Measurements from ENCODE around the gene TMEM167A. TPM values are rescaled to one million over a fixed set of nuclear protein-coding genes. Genes with fewer than 3 reads are reported as not detected.

The TMEM167A gene
- total RNA-seq, 6 experiments from 2014 or later, result 125 to 164 (median 141) TPM

DNA sequence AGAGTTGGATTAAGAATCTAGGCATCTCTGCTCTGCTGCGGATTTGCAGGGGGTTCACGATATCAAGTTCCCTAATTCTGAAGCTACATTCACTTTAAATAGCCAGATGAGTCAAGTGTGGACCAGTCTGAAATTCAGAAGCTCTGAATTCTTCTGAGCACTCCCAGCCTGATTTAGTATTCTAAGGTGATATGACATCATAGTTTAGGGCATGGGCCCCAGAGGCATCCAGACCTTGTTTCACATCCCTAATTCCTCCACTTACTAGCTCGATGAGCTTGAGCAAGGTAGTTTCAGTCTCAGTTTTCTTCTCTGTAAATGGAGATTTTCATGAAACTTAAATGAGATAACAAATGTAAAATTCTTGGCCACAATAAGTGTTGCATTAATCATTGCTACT lies 65.2 kb downstream of the TMEM167A start:
- no peak for DNase-seq
- H3K36me3 Mint-ChIP-seq (ENCODE audit: low read depth), result no peaks in the 10 kb centered on the region
- no peaks in the 10 kb centered on the region for H3K4me1 Mint-ChIP-seq (ENCODE audit: low read depth)
- no peaks in the 10 kb centered on the region; the same call in none of the 2 replicates for H3K27me3 Mint-ChIP-seq (ENCODE audit: insufficient read depth)
- TF ChIP-seq, protein P1, sequence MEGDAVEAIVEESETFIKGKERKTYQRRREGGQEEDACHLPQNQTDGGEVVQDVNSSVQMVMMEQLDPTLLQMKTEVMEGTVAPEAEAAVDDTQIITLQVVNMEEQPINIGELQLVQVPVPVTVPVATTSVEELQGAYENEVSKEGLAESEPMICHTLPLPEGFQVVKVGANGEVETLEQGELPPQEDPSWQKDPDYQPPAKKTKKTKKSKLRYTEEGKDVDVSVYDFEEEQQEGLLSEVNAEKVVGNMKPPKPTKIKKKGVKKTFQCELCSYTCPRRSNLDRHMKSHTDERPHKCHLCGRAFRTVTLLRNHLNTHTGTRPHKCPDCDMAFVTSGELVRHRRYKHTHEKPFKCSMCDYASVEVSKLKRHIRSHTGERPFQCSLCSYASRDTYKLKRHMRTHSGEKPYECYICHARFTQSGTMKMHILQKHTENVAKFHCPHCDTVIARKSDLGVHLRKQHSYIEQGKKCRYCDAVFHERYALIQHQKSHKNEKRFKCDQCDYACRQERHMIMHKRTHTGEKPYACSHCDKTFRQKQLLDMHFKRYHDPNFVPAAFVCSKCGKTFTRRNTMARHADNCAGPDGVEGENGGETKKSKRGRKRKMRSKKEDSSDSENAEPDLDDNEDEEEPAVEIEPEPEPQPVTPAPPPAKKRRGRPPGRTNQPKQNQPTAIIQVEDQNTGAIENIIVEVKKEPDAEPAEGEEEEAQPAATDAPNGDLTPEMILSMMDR (IDR thresholded peaks at IDR 0.05), result no peak
- no peak overlapping the region for H3K4me3 Mint-ChIP-seq
- H3K27ac Mint-ChIP-seq, result no peak overlapping the region
- H3K9me3 Mint-ChIP-seq, result no peaks in the 10 kb centered on the region

DNA sequence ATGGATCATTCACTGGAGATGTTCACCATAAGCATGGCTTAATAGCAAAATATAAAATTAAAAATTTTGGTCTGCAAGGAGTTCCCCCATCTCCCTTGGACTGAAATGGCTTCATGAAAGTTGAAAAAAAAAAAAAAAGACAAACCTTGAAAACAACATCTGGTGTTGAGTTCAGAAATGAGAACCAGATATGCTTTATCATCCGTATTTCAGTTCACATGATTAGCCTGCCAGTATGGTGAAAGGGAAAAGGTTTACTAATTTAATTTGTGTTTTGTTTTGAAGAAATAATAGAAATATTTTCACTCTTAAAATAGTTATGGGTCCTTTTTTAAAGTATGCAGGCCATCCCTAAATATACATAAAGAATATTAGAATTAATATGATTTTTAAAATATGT lies 67.8 kb downstream of the TMEM167A start:
- Mint-ChIP-seq H3K27ac (no peak overlapping the region), H3K36me3 (ENCODE audit: low read depth) (no peaks in the 10 kb centered on the region), H3K4me3 (no peak overlapping the region), H3K9me3 (no peaks in the 10 kb centered on the region), H3K27me3 (ENCODE audit: insufficient read depth) (peaks cover 3% of the 10 kb centered on the region), H3K4me1 (ENCODE audit: low read depth) (no peaks in the 10 kb centered on the region)
- no peak for DNase-seq
- TF ChIP-seq, protein P1 (IDR thresholded peaks at IDR 0.05), result no peak

DNA sequence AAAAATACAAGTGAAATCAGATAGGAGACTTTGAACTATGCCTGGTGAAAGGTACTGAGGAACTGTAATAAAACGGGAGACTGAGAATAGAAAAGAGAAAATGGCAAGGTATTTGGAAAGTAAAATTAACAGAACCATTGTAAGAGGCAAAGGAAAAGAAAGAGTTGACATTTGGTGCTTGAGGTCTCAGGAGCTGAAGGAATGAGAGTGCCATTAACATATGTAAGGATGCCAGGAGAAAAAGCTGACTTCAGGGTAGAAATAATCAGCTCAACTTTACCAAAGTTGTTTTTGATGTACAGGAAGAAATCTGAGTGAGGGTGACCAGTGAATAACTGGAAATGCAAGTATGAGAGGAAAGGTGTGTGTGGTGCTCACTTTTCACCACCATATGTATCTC lies 69.4 kb downstream of the TMEM167A start:
- no peaks in the 10 kb centered on the region for H3K9me3 Mint-ChIP-seq
- H3K4me1 Mint-ChIP-seq (ENCODE audit: low read depth), result no peaks in the 10 kb centered on the region
- no peak overlapping the region for H3K27ac Mint-ChIP-seq
- H3K4me3 Mint-ChIP-seq, result no peak overlapping the region
- no peak for DNase-seq
- TF ChIP-seq, protein P1 (IDR thresholded peaks at IDR 0.05), result no peak
- H3K27me3 Mint-ChIP-seq (ENCODE audit: insufficient read depth), result peaks cover 3% of the 10 kb centered on the region
- H3K36me3 Mint-ChIP-seq (ENCODE audit: low read depth), result no peaks in the 10 kb centered on the region

DNA sequence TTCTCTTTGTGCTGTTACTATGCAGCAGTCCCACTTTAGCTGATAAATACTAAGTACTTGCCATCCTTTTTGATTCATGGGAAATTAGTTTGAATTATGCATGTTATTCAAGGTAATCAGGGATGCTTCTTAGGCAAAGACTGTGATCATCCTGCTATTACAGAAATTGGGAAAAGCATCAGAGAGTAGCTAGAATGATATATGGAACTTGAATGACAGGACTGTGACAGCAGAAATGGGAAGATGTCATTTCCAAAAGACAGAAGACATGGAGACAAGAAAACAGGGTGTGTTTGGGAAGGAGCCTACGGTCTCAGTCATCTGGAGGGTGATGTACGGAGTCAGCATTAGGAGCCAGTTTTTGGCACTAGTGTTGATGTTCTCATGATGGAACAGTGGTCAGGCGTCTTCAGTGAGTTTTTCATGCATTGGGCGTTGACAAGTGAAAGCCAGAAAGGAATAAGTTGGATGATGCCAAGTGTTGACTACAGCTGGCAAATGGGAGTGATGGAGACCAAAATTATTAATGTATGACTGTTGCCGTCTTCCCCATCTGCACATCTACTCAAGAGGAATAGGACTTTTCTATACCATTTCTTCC lies 70.4 kb downstream of the TMEM167A start:
- Mint-ChIP-seq H3K27me3 (ENCODE audit: insufficient read depth) (peaks cover 3% of the 10 kb centered on the region), H3K9me3 (no peaks in the 10 kb centered on the region), H3K36me3 (ENCODE audit: low read depth) (no peaks in the 10 kb centered on the region), H3K4me1 (ENCODE audit: low read depth) (no peaks in the 10 kb centered on the region), H3K4me3 (no peak overlapping the region), H3K27ac (no peak overlapping the region)
- DNase-seq, result no peak
- TF ChIP-seq, protein P1 (IDR thresholded peaks at IDR 0.05), result no peak

DNA sequence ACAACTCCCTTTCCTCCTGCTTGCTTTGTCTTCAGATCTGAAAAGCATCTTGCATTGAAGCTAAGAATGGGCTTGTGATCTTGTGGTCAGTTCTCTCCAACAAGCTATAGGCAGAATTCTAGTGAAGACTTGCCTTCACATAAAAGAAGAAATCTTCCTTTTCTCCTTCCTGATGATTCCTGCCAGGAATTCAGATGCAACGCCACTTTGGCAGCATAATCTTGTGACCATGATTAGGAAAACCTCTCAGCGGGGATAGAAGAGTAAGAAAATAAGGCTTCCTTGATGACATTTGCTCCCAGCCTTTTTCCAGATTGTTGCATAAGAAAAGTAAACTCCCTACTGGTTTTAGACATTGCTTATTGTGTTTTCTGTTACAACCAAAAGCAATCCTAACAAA lies 73.4 kb downstream of the TMEM167A start:
- peaks cover 3% of the 10 kb centered on the region; the same call in 1 of the 2 replicates for H3K27me3 Mint-ChIP-seq (ENCODE audit: insufficient read depth)
- no peak overlapping the region for H3K27ac Mint-ChIP-seq
- no peaks in the 10 kb centered on the region for H3K4me1 Mint-ChIP-seq (ENCODE audit: low read depth)
- DNase-seq, result no peak
- TF ChIP-seq, protein P1 (IDR thresholded peaks at IDR 0.05), result no peak
- H3K4me3 Mint-ChIP-seq, result no peak overlapping the region
- no peaks in the 10 kb centered on the region for H3K36me3 Mint-ChIP-seq (ENCODE audit: low read depth)
- no peaks in the 10 kb centered on the region for H3K9me3 Mint-ChIP-seq

Other genes with a start within 250 kb of the TMEM167A start
- 10 to 100 TPM; 13.6 to 17.1 (median 14.4) TPM for gene XRCC4, start 153 bp upstream of the TMEM167A start, total RNA-seq (2021; fragmentation: NEBNext Ultra II Directional; extraction: Animal tissue kit (Norgen Biotek cat#: 25700))

Measured in HFFc6 (cell line).